ENCODE results near the gene WSB1.
"Not testable (repeated sequence)": the region's sequence is repeated elsewhere in the genome, so short reads cannot be mapped to it uniquely, and the experiment has no call there.

The WSB1 gene

GRCh38 chr17:27324771-27325339 is 30.9 kb downstream of the WSB1 start:
- Histone ChIP-seq H3K27ac (no peak overlapping the region), H3K4me3 (no peak overlapping the region), H3K9me3 (ENCODE audit: low read depth, low read length) (no peaks in the 10 kb centered on the region), H3K9ac (ENCODE audit: insufficient read length) (no peak overlapping the region), H3K36me3 (ENCODE audit: insufficient read depth, low read length) (no peaks in the 10 kb centered on the region)
- DNase-seq (ENCODE audit: low read depth, low spot score): no peak
- no peak for TF ChIP-seq EZH2 (IDR thresholded peaks at IDR 0.05)
- TF ChIP-seq POLR2AphosphoS5 (IDR thresholded peaks at IDR 0.05; ENCODE audit: borderline replicate concordance, low read depth, low read length): no peak
- no peak for TF ChIP-seq FOXP2 (optimal IDR thresholded peaks at IDR 0.05; ENCODE audit: control extremely low read depth, extremely low read length, insufficient read depth)

GRCh38 chr17:27326051-27326450 is 32.1 kb downstream of the WSB1 start:
- Histone ChIP-seq H3K4me3 (no peak overlapping the region), H3K9me3 (ENCODE audit: low read depth, low read length) (no peaks in the 10 kb centered on the region), H3K9ac (ENCODE audit: insufficient read length) (no peak overlapping the region), H3K27ac (no peak overlapping the region), H3K36me3 (ENCODE audit: insufficient read depth, low read length) (no peaks in the 10 kb centered on the region)
- no peak for DNase-seq (ENCODE audit: low read depth, low spot score)
- no peak for TF ChIP-seq EZH2 (IDR thresholded peaks at IDR 0.05)
- no peak for TF ChIP-seq POLR2AphosphoS5 (IDR thresholded peaks at IDR 0.05; ENCODE audit: borderline replicate concordance, low read depth, low read length)
- TF ChIP-seq FOXP2 (optimal IDR thresholded peaks at IDR 0.05; ENCODE audit: control extremely low read depth, extremely low read length, insufficient read depth): no peak

- no peaks in the 10 kb centered on the region for H3K36me3 ChIP-seq (ENCODE audit: insufficient read depth, low read length)
- no peak overlapping the region for H3K4me3 ChIP-seq
- TF ChIP-seq FOXP2 (optimal IDR thresholded peaks at IDR 0.05; ENCODE audit: control extremely low read depth, extremely low read length, insufficient read depth): no peak
- TF ChIP-seq POLR2AphosphoS5 (IDR thresholded peaks at IDR 0.05; ENCODE audit: borderline replicate concordance, low read depth, low read length): no peak
- no peak for TF ChIP-seq EZH2 (IDR thresholded peaks at IDR 0.05)
- H3K27ac ChIP-seq: no peak overlapping the region
- no peaks in the 10 kb centered on the region for H3K9me3 ChIP-seq (ENCODE audit: low read depth, low read length)
- no peak for DNase-seq (ENCODE audit: low read depth, low spot score)
- no peak overlapping the region for H3K9ac ChIP-seq (ENCODE audit: insufficient read length)
These were observed 32.7 kb downstream of the WSB1 start for GRCh38 chr17:27326585-27326984.

GRCh38 chr17:27327397-27327796 is 33.5 kb downstream of the WSB1 start:
- Histone ChIP-seq H3K9ac (ENCODE audit: insufficient read length) (no peak overlapping the region), H3K4me3 (no peak overlapping the region), H3K9me3 (ENCODE audit: low read depth, low read length) (no peaks in the 10 kb centered on the region), H3K27ac (no peak overlapping the region), H3K36me3 (ENCODE audit: insufficient read depth, low read length) (no peaks in the 10 kb centered on the region)
- TF ChIP-seq FOXP2 (optimal IDR thresholded peaks at IDR 0.05; ENCODE audit: control extremely low read depth, extremely low read length, insufficient read depth): no peak
- no peak for TF ChIP-seq EZH2 (IDR thresholded peaks at IDR 0.05)
- no peak for TF ChIP-seq POLR2AphosphoS5 (IDR thresholded peaks at IDR 0.05; ENCODE audit: borderline replicate concordance, low read depth, low read length)
- no peak for DNase-seq (ENCODE audit: low read depth, low spot score)

- Histone ChIP-seq H3K27ac (no peak overlapping the region), H3K36me3 (ENCODE audit: insufficient read depth, low read length) (no peaks in the 10 kb centered on the region), H3K4me3 (no peak overlapping the region), H3K9me3 (ENCODE audit: low read depth, low read length) (no peaks in the 10 kb centered on the region), H3K9ac (ENCODE audit: insufficient read length) (no peak overlapping the region)
- no peak for TF ChIP-seq POLR2AphosphoS5 (IDR thresholded peaks at IDR 0.05; ENCODE audit: borderline replicate concordance, low read depth, low read length)
- TF ChIP-seq EZH2 (IDR thresholded peaks at IDR 0.05): no peak
- no peak for TF ChIP-seq FOXP2 (optimal IDR thresholded peaks at IDR 0.05; ENCODE audit: control extremely low read depth, extremely low read length, insufficient read depth)
- DNase-seq (ENCODE audit: low read depth, low spot score): no peak
These were observed 34.0 kb downstream of the WSB1 start for GRCh38 chr17:27327871-27328270.

GRCh38 chr17:27328686-27329085 is 34.8 kb downstream of the WSB1 start:
- H3K36me3 ChIP-seq (ENCODE audit: insufficient read depth, low read length); H3K4me3 ChIP-seq; H3K9me3 ChIP-seq (ENCODE audit: low read depth, low read length); H3K27ac ChIP-seq; DNase-seq (ENCODE audit: low read depth, low spot score); H3K9ac ChIP-seq (ENCODE audit: insufficient read length): not testable (repeated sequence)

GRCh38 chr17:27329146-27329805 is 35.4 kb downstream of the WSB1 start:
- Histone ChIP-seq H3K27ac (no peak overlapping the region), H3K36me3 (ENCODE audit: insufficient read depth, low read length) (no peaks in the 10 kb centered on the region), H3K9ac (ENCODE audit: insufficient read length) (no peak overlapping the region), H3K9me3 (ENCODE audit: low read depth, low read length) (no peaks in the 10 kb centered on the region), H3K4me3 (no peak overlapping the region)
- no peak for DNase-seq (ENCODE audit: low read depth, low spot score)
- no peak for TF ChIP-seq EZH2 (IDR thresholded peaks at IDR 0.05)
- no peak for TF ChIP-seq FOXP2 (optimal IDR thresholded peaks at IDR 0.05; ENCODE audit: control extremely low read depth, extremely low read length, insufficient read depth)
- TF ChIP-seq POLR2AphosphoS5 (IDR thresholded peaks at IDR 0.05; ENCODE audit: borderline replicate concordance, low read depth, low read length): no peak

- TF ChIP-seq EZH2 (IDR thresholded peaks at IDR 0.05) (no peak), FOXP2 (optimal IDR thresholded peaks at IDR 0.05; ENCODE audit: control extremely low read depth, extremely low read length, insufficient read depth) (no peak), POLR2AphosphoS5 (IDR thresholded peaks at IDR 0.05; ENCODE audit: borderline replicate concordance, low read depth, low read length) (no peak)
- Histone ChIP-seq H3K4me3 (no peak overlapping the region), H3K36me3 (ENCODE audit: insufficient read depth, low read length) (no peaks in the 10 kb centered on the region), H3K9ac (ENCODE audit: insufficient read length) (no peak overlapping the region), H3K9me3 (ENCODE audit: low read depth, low read length) (no peaks in the 10 kb centered on the region), H3K27ac (no peak overlapping the region)
- DNase-seq (ENCODE audit: low read depth, low spot score): no peak
These were observed 38.1 kb downstream of the WSB1 start for GRCh38 chr17:27332047-27332393.

Data from SK-N-MC (cell line).